ENCODE results near the gene VPS37B.

DNA sequence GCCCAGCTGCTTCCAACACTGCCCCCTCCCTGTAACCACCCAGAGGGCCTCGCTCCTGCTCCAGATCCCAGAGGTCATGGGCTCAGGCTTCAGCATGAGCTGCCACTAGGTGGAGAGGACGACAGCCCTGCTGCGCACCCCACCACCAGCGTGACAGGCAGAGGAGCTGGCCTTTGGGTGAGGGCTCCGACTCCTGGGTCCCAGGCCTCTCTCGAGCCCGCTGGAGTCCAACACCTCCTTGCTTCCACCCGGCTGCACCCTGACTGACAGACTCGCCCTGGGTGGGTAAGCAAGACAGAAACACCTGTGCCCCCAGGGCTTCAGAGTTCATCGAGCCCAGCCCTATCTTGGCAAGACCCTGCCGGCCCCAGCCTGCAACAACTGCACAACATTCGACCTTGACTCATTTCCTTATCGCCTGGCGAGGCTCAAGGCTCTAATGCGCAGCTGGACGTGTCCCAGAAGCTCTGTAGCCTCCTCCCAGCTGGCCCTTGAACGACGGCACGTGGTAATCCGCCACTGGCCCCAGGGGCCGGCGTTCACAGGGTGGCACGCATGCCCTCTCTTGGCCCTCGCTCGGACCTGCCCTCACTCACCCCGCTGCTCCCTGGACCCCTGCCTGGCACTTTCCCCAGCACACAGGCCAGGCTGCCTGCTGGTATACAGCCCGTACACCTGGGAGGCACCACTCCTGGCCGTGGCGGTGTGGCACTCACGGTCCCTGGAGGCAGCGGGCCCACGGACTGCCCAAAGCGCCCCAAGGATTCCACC lies 28.0 kb downstream of the VPS37B start:
- TF ChIP-seq CREM (CRISPR knock-in tag; IDR thresholded peaks at IDR 0.05) (no peak), NFYB (CRISPR knock-in tag; conservative IDR thresholded peaks at IDR 0.05; ENCODE audit: low read depth) (no peak)
